Hepatocyte (in vitro differentiated cells): ENCODE data around the gene CMTR1. TPM values are rescaled to one million over a fixed set of nuclear protein-coding genes. Genes with fewer than 3 reads are reported as not detected.

Source experiments
- DNase-seq: peaks from one replicate; pipeline ENCODE4 v3.0.0-alpha.2; 2016; ENCODE audit warnings: low spot score
- H2AFZ ChIP-seq: fragments of 200-600 bp; sonication (generic); 2 replicates; pipeline ENCODE4 v1.6.0; 2016; ENCODE audit warnings: antibody characterized with exemption, mild to moderate bottlenecking
- H3K27ac ChIP-seq: fragments of 200-600 bp; sonication (generic); 2 replicates; pipeline ENCODE4 v1.5.1; 2016; ENCODE audit warnings: mild to moderate bottlenecking
- H3K27me3 ChIP-seq: fragments of 200-600 bp; sonication (generic); 2 replicates; pipeline ENCODE4 v1.6.1; 2016
- H3K36me3 ChIP-seq: fragments of 200-600 bp; sonication (generic); replicated peaks from 2 replicates; pipeline ENCODE4 v1.5.1; 2016; ENCODE audit warnings: low read depth; ENCODE audit not compliant: insufficient read depth
- H3K4me1 ChIP-seq: fragments of 200-600 bp; sonication (generic); 2 replicates; pipeline ENCODE4 v1.5.1; 2016; ENCODE audit warnings: mild to moderate bottlenecking, moderate library complexity; ENCODE audit not compliant: insufficient read depth
- H3K4me2 ChIP-seq: fragments of 200-600 bp; sonication (generic); 2 replicates; pipeline ENCODE4 v1.6.0; 2016
- H3K4me3 ChIP-seq: fragments of 200-600 bp; sonication (generic); 2 replicates; pipeline ENCODE4 v1.5.1; 2016; ENCODE audit warnings: mild to moderate bottlenecking
- H3K79me2 ChIP-seq: fragments of 200-600 bp; sonication (generic); 2 replicates; pipeline ENCODE4 v1.6.0; 2017; ENCODE audit warnings: mild to moderate bottlenecking
- H3K9me2 ChIP-seq: fragments of 200-600 bp; sonication (generic); replicated peaks from 2 replicates; pipeline ENCODE4 v1.6.0; 2017; ENCODE audit warnings: mild to moderate bottlenecking; ENCODE audit not compliant: insufficient read depth
- H3K9me3 ChIP-seq: fragments of 200-600 bp; sonication (generic); 2 replicates; pipeline ENCODE4 v1.5.1; 2016; ENCODE audit warnings: low read depth, mild to moderate bottlenecking
- H4K20me1 ChIP-seq: fragments of 200-600 bp; sonication (generic); 2 replicates; pipeline ENCODE4 v1.6.0; 2016; ENCODE audit warnings: mild to moderate bottlenecking; ENCODE audit not compliant: insufficient read depth, poor library complexity, severe bottlenecking
- EZH2 ChIP-seq: fragments of 200-600 bp; sonication (generic); IDR thresholded peaks from 2 replicates; pipeline ENCODE4 v1.6.1; 2016; ENCODE audit warnings: antibody characterized with exemption, mild to moderate bottlenecking, borderline replicate concordance
- EZH2phosphoT487 ChIP-seq: fragments of 200-600 bp; sonication (generic); IDR thresholded peaks from one replicate; pipeline ENCODE4 v1.6.1; 2018; ENCODE audit warnings: antibody characterized with exemption, mild to moderate bottlenecking, low read depth, moderate library complexity; ENCODE audit not compliant: unreplicated experiment, severe bottlenecking
- WGBS: methylation state at CpG from one replicate; pipeline ENCODE4 v1.1.6; 2016; ENCODE audit warnings: low lambda C conversion rate; ENCODE audit errors: missing lambda C conversion rate; 5-methylcytosine and 5-hydroxymethylcytosine counted together
- polyA plus RNA-seq: library from polyadenylated mRNA; unstranded; fragments of >200 nt; fragmentation: Nextera tagmentation; extraction: Ambion mirVana; gene quantifications from 2 replicates; pipeline ENCODE4 v1.2.1, GENCODE V29; 2016
- total RNA-seq: library from RNA; depleted of rRNA; stranded (reverse); fragments of >200 nt; gene quantifications from 2 replicates; pipeline ENCODE4 v1.2.3, GENCODE V29; 2014
- TF ChIP-seq, protein P1 (sequence below): fragments of 200-600 bp; sonication (generic); IDR thresholded peaks from 2 replicates; pipeline ENCODE4 v1.5.1; 2016; ENCODE audit warnings: antibody characterized with exemption, mild to moderate bottlenecking; ENCODE audit not compliant: poor library complexity

CMTR1 gene
- total and polyA plus RNA-seq, 2 experiments from 2014 or later = 22.5 to 34.4 TPM

- no peaks in the 10 kb centered on the region for H3K9me3 ChIP-seq
- DNase-seq = no peak
- 44% methylated on average over 9 of the region's 9 CpGs for WGBS
- no peak overlapping the region for H3K4me3 ChIP-seq
- no peak overlapping the region for H2AFZ ChIP-seq
- H3K79me2 ChIP-seq = no peaks in the 10 kb centered on the region
- no peak overlapping the region for H3K4me2 ChIP-seq
- peaks cover 34% of the 10 kb centered on the region for H3K27me3 ChIP-seq
- peaks cover 15% of the 10 kb centered on the region for H3K4me1 ChIP-seq
- no peaks in the 10 kb centered on the region for H3K36me3 ChIP-seq
- TF ChIP-seq, protein P1, sequence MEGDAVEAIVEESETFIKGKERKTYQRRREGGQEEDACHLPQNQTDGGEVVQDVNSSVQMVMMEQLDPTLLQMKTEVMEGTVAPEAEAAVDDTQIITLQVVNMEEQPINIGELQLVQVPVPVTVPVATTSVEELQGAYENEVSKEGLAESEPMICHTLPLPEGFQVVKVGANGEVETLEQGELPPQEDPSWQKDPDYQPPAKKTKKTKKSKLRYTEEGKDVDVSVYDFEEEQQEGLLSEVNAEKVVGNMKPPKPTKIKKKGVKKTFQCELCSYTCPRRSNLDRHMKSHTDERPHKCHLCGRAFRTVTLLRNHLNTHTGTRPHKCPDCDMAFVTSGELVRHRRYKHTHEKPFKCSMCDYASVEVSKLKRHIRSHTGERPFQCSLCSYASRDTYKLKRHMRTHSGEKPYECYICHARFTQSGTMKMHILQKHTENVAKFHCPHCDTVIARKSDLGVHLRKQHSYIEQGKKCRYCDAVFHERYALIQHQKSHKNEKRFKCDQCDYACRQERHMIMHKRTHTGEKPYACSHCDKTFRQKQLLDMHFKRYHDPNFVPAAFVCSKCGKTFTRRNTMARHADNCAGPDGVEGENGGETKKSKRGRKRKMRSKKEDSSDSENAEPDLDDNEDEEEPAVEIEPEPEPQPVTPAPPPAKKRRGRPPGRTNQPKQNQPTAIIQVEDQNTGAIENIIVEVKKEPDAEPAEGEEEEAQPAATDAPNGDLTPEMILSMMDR = no peak
- no peak for TF ChIP-seq EZH2phosphoT487
- TF ChIP-seq EZH2 = no peak
- H4K20me1 ChIP-seq = no peaks in the 10 kb centered on the region
- H3K9me2 ChIP-seq = no peaks in the 10 kb centered on the region
- H3K27ac ChIP-seq = no peak overlapping the region
Observed at GRCh38 chr6:37513155-37513554, 80.1 kb downstream of the CMTR1 start.

DNA sequence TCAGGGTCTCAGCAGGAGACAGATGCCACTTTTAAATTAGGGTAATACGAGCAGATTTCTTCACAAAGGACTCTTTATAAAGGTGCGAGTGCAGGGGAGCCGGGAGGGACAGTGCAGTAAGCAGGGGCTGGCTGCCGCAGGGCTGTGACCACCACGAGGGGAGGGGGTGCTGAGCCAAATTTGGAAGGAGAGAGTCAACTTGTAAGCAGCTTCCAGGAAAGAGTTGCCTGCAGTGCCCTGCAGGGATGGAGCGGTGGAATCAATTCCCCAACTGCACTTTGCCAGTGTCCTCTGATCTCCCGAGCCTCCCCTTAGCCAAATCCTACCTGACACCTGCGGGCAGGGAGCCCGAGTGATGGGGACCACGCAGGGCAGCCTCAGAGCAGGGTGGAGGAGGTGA, 80.6 kb downstream of the CMTR1 start:
- no peaks in the 10 kb centered on the region for H3K9me2 ChIP-seq
- TF ChIP-seq EZH2phosphoT487 (no peak), EZH2 (no peak)
- TF ChIP-seq, protein P1 = no peak
- no peaks in the 10 kb centered on the region for H3K36me3 ChIP-seq
- no peaks in the 10 kb centered on the region for H3K9me3 ChIP-seq
- H3K4me3 ChIP-seq = no peak overlapping the region
- DNase-seq = no peak
- no peak overlapping the region for H3K4me2 ChIP-seq
- no peak overlapping the region for H3K27ac ChIP-seq
- no peaks in the 10 kb centered on the region for H3K79me2 ChIP-seq
- H3K4me1 ChIP-seq = peaks cover 15% of the 10 kb centered on the region
- 32% methylated on average over 10 of the region's 10 CpGs for WGBS
- peaks cover 34% of the 10 kb centered on the region for H3K27me3 ChIP-seq
- no peaks in the 10 kb centered on the region for H4K20me1 ChIP-seq
- no peak overlapping the region for H2AFZ ChIP-seq

- no peaks in the 10 kb centered on the region for H3K9me3 ChIP-seq
- H3K79me2 ChIP-seq = no peaks in the 10 kb centered on the region
- no peak overlapping the region for H3K4me2 ChIP-seq
- no peak overlapping the region for H3K4me3 ChIP-seq
- H3K27me3 ChIP-seq = peaks cover 34% of the 10 kb centered on the region
- no peak overlapping the region for H2AFZ ChIP-seq
- 62% methylated on average over 5 of the region's 5 CpGs for WGBS
- no peak overlapping the region for H3K27ac ChIP-seq
- H4K20me1 ChIP-seq = no peaks in the 10 kb centered on the region
- peaks cover 15% of the 10 kb centered on the region for H3K4me1 ChIP-seq
- no peak for DNase-seq
- no peaks in the 10 kb centered on the region for H3K36me3 ChIP-seq
- TF ChIP-seq EZH2phosphoT487 = no peak
- TF ChIP-seq, protein P1 = no peak
- no peak for TF ChIP-seq EZH2
- no peaks in the 10 kb centered on the region for H3K9me2 ChIP-seq
Observed at GRCh38 chr6:37514321-37514771, 81.3 kb downstream of the CMTR1 start.

DNA sequence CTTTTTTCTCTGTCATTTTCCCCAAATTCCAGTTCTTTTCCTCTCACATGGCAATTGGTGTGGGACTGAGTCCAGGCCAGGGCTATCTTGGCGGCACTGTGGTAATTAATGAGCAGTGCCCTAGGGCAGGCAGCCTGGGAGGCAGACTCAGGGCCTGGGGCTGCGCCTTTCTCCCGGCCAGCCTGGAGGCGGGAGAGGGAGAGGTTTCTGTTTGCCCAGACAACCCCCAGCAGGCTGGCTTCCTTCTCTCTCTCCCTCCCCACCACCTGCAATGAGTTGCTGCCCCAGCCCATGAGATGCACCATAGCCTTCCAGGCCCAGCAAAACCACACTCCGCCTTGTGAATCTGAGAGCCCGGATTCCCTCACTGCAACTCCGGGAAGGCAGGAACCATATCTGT, 81.8 kb downstream of the CMTR1 start:
- WGBS = 69% methylated on average over 7 of the region's 7 CpGs

More for the DNA sequence above, 81.8 kb downstream of the CMTR1 start:
- Histone ChIP-seq H3K9me2 (no peaks in the 10 kb centered on the region), H3K27ac (no peak overlapping the region), H3K4me3 (no peak overlapping the region), H3K36me3 (no peaks in the 10 kb centered on the region), H3K4me1 (peaks cover 15% of the 10 kb centered on the region), H3K9me3 (no peaks in the 10 kb centered on the region), H4K20me1 (no peaks in the 10 kb centered on the region), H2AFZ (no peak overlapping the region), H3K27me3 (peaks cover 34% of the 10 kb centered on the region), H3K79me2 (no peaks in the 10 kb centered on the region), H3K4me2 (no peak overlapping the region)
- TF ChIP-seq EZH2phosphoT487 (no peak), EZH2 (no peak)
- TF ChIP-seq, protein P1 = no peak
- no peak for DNase-seq
